Effector CD4-positive, alpha-beta T cell (primary cell): ENCODE results near the gene TCEA2.

Source experiments
- DNase-seq: peaks from one replicate; pipeline ENCODE4 v3.0.0-alpha.2; 2020

The TCEA2 gene

DNA sequence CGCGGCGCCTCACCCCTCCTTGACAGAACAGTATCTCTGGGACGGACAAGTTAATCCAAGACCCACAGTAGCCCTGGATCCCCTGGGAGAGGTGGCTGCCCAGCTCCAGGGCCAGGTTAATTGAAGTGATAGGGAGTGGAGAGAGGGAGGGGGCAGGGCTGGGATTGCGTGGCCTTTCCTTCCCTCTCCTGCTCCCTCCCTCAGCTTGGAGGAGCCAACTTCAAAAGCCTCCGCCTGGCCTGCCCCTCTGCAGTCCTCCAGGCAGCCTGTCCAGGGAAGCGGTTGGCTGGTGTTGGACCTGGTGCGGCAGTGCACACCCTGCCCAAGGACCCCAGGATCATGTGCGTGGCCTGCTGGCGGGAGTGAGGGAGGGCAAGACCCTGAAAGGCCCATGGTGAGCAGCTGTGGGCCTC lies 27.1 kb upstream of the TCEA2 start, which contains the start of gene C20orf204:
TSS of gene C20orf204 (plus strand) at position 250 of the 413 bp plus-strand sequence. CDS start at position 392, 142 bp downstream.
- DNase-seq = no peak

- DNase-seq = no peak
Observed at GRCh38 chr20:64036346-64037198, 26.4 kb upstream of the TCEA2 start.

GRCh38 chr20:64037199-64037497 lies 25.9 kb upstream of the TCEA2 start:
- no peak for DNase-seq

DNA sequence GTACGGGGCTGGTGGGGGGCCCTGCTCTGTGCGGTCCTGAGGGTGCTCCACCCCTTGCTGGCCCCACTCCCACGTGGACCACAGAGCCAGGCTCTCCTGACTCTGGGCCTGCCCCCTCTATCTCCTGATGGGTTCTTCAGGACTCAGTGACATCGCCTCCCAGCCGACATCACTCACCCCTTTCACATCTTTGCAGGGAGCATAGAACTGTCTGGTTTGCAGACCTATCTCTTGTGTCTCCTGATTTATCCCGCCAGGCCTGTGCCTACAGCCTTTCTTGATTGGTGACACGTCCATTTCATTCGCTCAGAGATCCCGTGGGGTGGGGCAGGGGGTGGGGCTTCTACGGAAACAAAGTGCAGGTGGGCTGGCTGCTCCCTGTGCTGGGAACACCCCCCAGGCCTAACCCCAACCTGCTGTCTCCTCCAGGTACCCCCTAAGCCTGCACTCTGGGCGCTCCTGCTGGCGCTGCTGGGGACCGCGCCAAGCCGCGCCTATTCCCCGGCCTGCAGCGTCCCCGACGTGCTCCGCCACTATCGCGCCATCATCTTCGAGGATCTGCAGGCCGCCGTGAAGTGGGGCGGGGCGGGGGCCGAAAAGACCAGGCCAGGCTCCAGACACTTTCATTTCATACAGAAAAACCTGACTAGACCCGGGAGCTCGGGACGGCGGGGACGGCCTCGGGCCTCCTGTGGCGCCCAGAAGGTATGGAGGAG lies 25.3 kb upstream of the TCEA2 start:
- DNase-seq = no peak

GRCh38 chr20:64038224-64038564 lies 24.8 kb upstream of the TCEA2 start:
- no peak for DNase-seq

GRCh38 chr20:64038565-64039292 lies 24.3 kb upstream of the TCEA2 start:
- DNase-seq = peak; percentile 68

GRCh38 chr20:64039293-64040160 lies 23.5 kb upstream of the TCEA2 start:
- no peak for DNase-seq

GRCh38 chr20:64040231-64041039 lies 22.6 kb upstream of the TCEA2 start:
- DNase-seq = no peak

DNA sequence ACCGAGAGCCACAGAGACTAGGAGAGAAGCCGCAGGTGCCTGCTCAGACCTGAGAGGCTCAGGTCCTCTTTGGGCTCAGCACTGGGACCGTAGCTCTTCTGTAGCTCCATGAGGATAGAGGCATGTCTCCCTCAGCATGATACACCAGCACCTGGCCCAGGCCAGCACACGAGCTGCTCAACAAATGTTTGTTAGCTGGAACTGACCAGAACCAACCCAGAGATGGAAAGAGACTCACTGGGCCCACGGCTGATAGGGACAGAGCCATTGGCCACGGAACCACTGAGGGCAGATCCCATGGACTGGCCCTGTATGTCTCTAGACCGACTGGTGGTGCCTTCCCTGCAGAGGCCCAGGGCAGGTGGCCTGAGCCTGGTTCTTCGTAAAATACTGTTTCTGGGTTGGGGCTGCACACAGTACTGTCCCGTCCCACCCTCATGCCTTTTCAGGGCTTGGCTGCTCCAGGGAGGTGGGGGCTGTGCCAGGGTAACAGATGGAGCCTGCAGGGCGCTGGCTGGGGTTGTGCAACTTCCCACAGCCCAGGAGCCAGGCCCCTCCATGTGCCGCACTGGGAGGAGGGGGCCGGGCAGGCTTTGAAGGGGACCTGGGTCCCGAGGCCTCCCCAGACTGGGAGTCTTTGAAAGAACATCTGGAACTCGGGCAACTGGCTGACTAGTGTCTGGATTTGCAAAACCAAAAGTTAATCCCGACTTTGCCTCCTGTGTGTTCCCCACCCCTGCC lies 21.8 kb upstream of the TCEA2 start:
- DNase-seq = no peak

- no peak for DNase-seq
Observed at GRCh38 chr20:64041781-64042053, 21.3 kb upstream of the TCEA2 start.

GRCh38 chr20:64042054-64042781 lies 20.8 kb upstream of the TCEA2 start:
- no peak for DNase-seq

- DNase-seq = no peak
Observed at GRCh38 chr20:64043768-64044167, 19.2 kb upstream of the TCEA2 start.

GRCh38 chr20:64044484-64045247 lies 18.3 kb upstream of the TCEA2 start:
- no peak for DNase-seq

GRCh38 chr20:64045346-64046011 lies 17.5 kb upstream of the TCEA2 start:
- DNase-seq = no peak

DNA sequence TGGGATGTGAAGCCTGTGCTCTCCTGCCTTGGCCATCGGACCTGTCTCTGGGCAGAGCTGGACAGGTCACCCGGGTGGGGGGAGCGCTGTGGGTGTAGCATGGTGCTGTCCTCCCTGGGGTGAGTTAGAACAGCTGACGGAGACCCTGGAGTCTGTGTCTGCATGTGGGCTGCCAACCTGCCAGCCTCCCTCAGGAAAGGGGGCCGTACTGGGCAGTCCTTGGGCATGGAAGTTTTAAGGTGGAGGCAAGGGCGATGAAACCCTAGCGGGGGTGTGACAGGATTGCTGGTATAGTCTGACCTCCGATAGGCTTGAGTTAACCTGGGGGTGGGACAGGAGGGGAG lies 16.0 kb upstream of the TCEA2 start:
- DNase-seq = no peak

GRCh38 chr20:64047968-64048401 lies 15.0 kb upstream of the TCEA2 start:
- DNase-seq = no peak

GRCh38 chr20:64048402-64049044 lies 14.5 kb upstream of the TCEA2 start:
- no peak for DNase-seq

DNA sequence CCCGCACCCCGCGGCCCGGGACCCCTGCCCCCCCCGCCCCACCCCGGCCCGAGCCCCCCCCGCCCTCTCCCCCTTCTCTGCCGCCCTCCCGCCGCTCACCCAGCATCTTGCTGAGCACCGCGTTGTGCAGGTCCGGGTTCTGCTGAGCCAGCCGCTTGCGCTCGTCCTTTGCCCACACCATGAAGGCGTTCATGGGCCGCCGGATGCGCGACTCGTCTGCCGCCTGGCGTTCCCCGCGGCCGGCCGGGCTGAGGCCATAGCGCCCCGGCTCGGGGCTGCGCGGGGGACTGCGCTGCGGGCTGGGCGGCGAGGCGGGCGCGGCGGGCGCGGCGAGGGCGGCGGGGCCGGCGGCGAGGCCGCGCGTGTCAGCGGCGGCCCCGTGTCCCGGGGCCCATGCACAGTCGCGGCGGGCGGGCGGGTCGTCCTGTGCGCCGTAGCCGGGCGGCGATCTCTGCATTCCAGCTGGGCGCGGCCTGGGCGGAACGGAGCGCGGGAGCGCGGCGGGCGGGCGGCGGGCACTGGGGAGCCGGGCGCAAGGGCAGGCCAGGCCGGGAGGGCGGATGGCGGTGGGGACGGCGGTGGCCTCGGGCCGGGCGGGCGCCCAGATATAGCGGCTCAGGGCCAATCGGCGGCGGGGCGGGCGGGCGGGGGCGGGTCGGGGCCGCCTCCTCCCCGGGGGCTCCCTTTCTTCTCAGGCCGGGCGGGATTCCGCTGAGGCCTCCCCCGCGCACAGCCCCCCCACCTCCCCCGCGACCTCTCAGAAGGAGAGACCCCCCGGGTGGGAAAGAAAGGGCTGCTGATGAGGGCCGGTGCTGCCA lies 13.7 kb upstream of the TCEA2 start, which contains the start of gene SOX18:
TSS of gene SOX18 (minus strand) at position 580 of the 818 bp plus-strand sequence. CDS start at position 457, 123 bp downstream.
- DNase-seq = no peak
